CD4-positive, alpha-beta T cell treated with Interleukin-17A for 1 hour (primary cell): ENCODE measurements around the gene PTPRN2.
"Not testable (repeated sequence)": the region's sequence is repeated elsewhere in the genome, so short reads cannot be mapped to it uniquely, and the experiment has no call there.

Experiments used
- DNase-seq: peaks from one replicate; pipeline ENCODE4 v3.0.0-alpha.2; 2020

PTPRN2 gene

GRCh38 chr7:158508802-158509385 is 78.7 kb downstream of the PTPRN2 start:
- no peak for DNase-seq

GRCh38 chr7:158508321-158508720 is 79.3 kb downstream of the PTPRN2 start:
- not testable (repeated sequence) for DNase-seq

- DNase-seq: no peak
These were observed 79.7 kb downstream of the PTPRN2 start for GRCh38 chr7:158507917-158508316.

GRCh38 chr7:158507175-158507574 is 80.4 kb downstream of the PTPRN2 start:
- not testable (repeated sequence) for DNase-seq

- DNase-seq: no peak
These were observed 81.0 kb downstream of the PTPRN2 start for GRCh38 chr7:158506626-158507025.

GRCh38 chr7:158505683-158506082 is 81.9 kb downstream of the PTPRN2 start:
- no peak for DNase-seq

- DNase-seq: no peak
These were observed 85.4 kb downstream of the PTPRN2 start for GRCh38 chr7:158502068-158502750.

- no peak for DNase-seq
These were observed 86.1 kb downstream of the PTPRN2 start for GRCh38 chr7:158501393-158502067.

- no peak for DNase-seq
These were observed 87.0 kb downstream of the PTPRN2 start for GRCh38 chr7:158500651-158501052.

- DNase-seq: no peak
These were observed 88.6 kb downstream of the PTPRN2 start for GRCh38 chr7:158499082-158499455.

- DNase-seq: no peak
These were observed 89.1 kb downstream of the PTPRN2 start for GRCh38 chr7:158498443-158499081.

- no peak for DNase-seq
These were observed 90.0 kb downstream of the PTPRN2 start for GRCh38 chr7:158497627-158498026.

- no peak for DNase-seq
These were observed 91.8 kb downstream of the PTPRN2 start for GRCh38 chr7:158495786-158496185.

- DNase-seq: no peak
These were observed 92.4 kb downstream of the PTPRN2 start for GRCh38 chr7:158495216-158495615.

GRCh38 chr7:158494643-158495042 is 93.0 kb downstream of the PTPRN2 start:
- no peak for DNase-seq

GRCh38 chr7:158494162-158494586 is 93.4 kb downstream of the PTPRN2 start:
- DNase-seq: no peak

GRCh38 chr7:158492367-158492764 is 95.3 kb downstream of the PTPRN2 start:
- DNase-seq: no peak

GRCh38 chr7:158491094-158491493 is 96.5 kb downstream of the PTPRN2 start:
- DNase-seq: no peak

GRCh38 chr7:158490171-158490782 is 97.3 kb downstream of the PTPRN2 start:
- DNase-seq: no peak

- DNase-seq: no peak
These were observed 98.0 kb downstream of the PTPRN2 start for GRCh38 chr7:158489462-158490155.

GRCh38 chr7:158488181-158488971 is 99.2 kb downstream of the PTPRN2 start:
- DNase-seq: no peak

GRCh38 chr7:158487631-158488151 is 99.9 kb downstream of the PTPRN2 start:
- no peak for DNase-seq
